ENCODE results near the gene COMP.

DNA sequence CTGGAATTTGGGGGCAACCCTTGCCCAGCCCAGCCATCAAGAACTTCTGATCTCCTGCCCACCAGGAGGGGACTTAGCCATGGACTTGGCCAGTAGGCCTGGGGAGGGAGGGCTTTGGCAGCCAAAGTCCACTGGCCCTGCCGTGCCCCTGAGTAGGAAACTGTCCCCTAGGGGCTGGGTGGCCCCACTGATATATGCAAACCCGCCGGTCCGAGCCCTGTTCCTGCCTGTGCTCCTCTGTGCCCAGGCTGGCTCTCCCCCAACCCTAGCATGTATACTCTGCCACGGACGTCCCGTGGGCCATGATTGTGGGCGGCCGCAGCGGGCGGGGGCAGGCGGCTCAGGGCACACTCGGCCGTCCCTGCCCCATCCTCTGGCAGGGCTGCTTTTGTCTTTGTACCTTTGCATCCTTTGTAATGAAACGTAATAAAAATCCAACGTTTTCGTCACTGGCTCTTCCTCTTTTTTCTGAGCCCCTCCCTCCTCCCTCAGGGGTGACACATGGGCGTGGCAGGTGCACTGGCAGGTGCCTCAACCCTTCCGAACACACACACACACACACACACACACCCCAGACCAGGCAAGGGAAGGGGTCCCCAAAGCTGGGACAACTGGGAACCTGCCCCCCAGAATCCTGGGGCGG is 9.1 kb downstream of the COMP start:
- TF ChIP-seq, protein P1, sequence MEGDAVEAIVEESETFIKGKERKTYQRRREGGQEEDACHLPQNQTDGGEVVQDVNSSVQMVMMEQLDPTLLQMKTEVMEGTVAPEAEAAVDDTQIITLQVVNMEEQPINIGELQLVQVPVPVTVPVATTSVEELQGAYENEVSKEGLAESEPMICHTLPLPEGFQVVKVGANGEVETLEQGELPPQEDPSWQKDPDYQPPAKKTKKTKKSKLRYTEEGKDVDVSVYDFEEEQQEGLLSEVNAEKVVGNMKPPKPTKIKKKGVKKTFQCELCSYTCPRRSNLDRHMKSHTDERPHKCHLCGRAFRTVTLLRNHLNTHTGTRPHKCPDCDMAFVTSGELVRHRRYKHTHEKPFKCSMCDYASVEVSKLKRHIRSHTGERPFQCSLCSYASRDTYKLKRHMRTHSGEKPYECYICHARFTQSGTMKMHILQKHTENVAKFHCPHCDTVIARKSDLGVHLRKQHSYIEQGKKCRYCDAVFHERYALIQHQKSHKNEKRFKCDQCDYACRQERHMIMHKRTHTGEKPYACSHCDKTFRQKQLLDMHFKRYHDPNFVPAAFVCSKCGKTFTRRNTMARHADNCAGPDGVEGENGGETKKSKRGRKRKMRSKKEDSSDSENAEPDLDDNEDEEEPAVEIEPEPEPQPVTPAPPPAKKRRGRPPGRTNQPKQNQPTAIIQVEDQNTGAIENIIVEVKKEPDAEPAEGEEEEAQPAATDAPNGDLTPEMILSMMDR (conservative IDR thresholded peaks at IDR 0.05; ENCODE audit: low read length), result no peak
- no peak for TF ChIP-seq EZH2phosphoT487 (IDR thresholded peaks at IDR 0.05; ENCODE audit: borderline replicate concordance)
